ENCODE measurements around the gene CHKA. TPM values are rescaled to one million over a fixed set of nuclear protein-coding genes. Genes with fewer than 3 reads are reported as not detected.

Gene CHKA
- total and polyA plus RNA-seq, 2 of the 4 experiments (the other 2 are of a cell fraction) = 4.5 to 8.4 TPM

- H3K18ac ChIP-seq (ENCODE audit: low read depth, low read length) = peak overlapping the region; percentile 70; the same call in 1 of the 2 replicates
- H3K36me3 ChIP-seq (ENCODE audit: control insufficient read depth, insufficient read depth, low read length) = no peaks in the 10 kb centered on the region
- peak overlapping the region; percentile 92 for H2BK5ac ChIP-seq (ENCODE audit: low read depth, low read length, poor library complexity, severe bottlenecking)
- no peak overlapping the region for H3K23ac ChIP-seq (ENCODE audit: low read depth, low read length)
- BruUV-seq (replicated peaks) = no TSS peak
- H3K14ac ChIP-seq (replicated peaks; ENCODE audit: low read depth, low read length) = peak overlapping the region; percentile 78
- H3K4me2 ChIP-seq (ENCODE audit: low read depth, low read length) = no peak overlapping the region
- peaks cover 31% of the 10 kb centered on the region for H3K9me1 ChIP-seq (ENCODE audit: insufficient read depth, low read length)
- H3K27ac ChIP-seq (ENCODE audit: insufficient read depth, low read length) = peak overlapping the region; percentile 78; the same call in 1 of the 2 replicates
- no peak overlapping the region for H2AFZ ChIP-seq (replicated peaks; ENCODE audit: low read length, poor library complexity)
- no peaks in the 10 kb centered on the region for H4K20me1 ChIP-seq (ENCODE audit: insufficient read depth, low read length)
- H4K8ac ChIP-seq (ENCODE audit: low read depth in 2 of 2, low read length in 2 of 2) = peak overlapping the region; percentile 37 to 88; a peak in 3 of 4 replicates
- CTCF ChIA-PET = no interaction called here
- intact Hi-C loops (cut with micrococcal nuclease) = loop anchor here (5.0 kb wide), 2 partner anchors 102 to 192 kb away; no protein-coding TSS in a partner anchor
- H3K4me3 ChIP-seq (ENCODE audit: insufficient read depth, low read depth, low read length) = no peak overlapping the region
- dilution Hi-C loops (cut with HindIII; ENCODE audit: low sequenced_read_pairs, unreplicated experiment) = no loop called here
- TF ChIP-seq BHLHE40 (IDR thresholded peaks at IDR 0.05; ENCODE audit: low read depth, low read length) (no peak), CTCF (conservative IDR thresholded peaks at IDR 0.05; ENCODE audit: low read depth, low read length) (no peak), RCOR1 (IDR thresholded peaks at IDR 0.05; ENCODE audit: insufficient replicate concordance, low read length) (no peak)
- no peaks in the 10 kb centered on the region for H3K27me3 ChIP-seq (ENCODE audit: control insufficient read depth, insufficient read depth, low read length)
- no peaks in the 10 kb centered on the region for H3K9me3 ChIP-seq (ENCODE audit: control insufficient read depth, insufficient read depth, low read length)
- peak overlapping the region; percentile 100 for H2AK9ac ChIP-seq (replicated peaks; ENCODE audit: low read depth, low read length, poor library complexity)
- peak overlapping the region; percentile 96 for H3K4ac ChIP-seq (ENCODE audit: low read depth, low read length)
- H3K9ac ChIP-seq (ENCODE audit: low read depth, low read length) = no peak overlapping the region
- H3K56ac ChIP-seq (ENCODE audit: extremely low read depth, insufficient read depth, low read length) = no peak overlapping the region
- H2AK5ac ChIP-seq (ENCODE audit: low read depth, low read length) = peak overlapping the region; percentile 95; the same call in 1 of the 2 replicates
- peaks cover 23 to 45% of the 10 kb centered on the region in 2 experiments; a peak in 3 of 4 replicates for H3K79me1 ChIP-seq (ENCODE audit: low read depth in 1 of 2, low read length in 2 of 2)
- ATAC-seq (ENCODE audit: low read depth) (no peak), DNase-seq (no peak)
- peaks cover 42% of the 10 kb centered on the region for H3K4me1 ChIP-seq (ENCODE audit: control insufficient read depth, insufficient read depth, low read length)
- WGBS, 2 experiments (ENCODE audit: extremely low coverage in 2 of 2, insufficient read length in 1 of 2) = 92% methylated on average over 14 of the region's 19 CpGs; no CpG with 5 or more reads in 1 of the 2 experiments
- in situ Hi-C loops (cut with MboI; ENCODE audit: low sequenced_read_pairs) = no loop called here
- peak overlapping the region; percentile 77 for H4K5ac ChIP-seq (ENCODE audit: low read depth, low read length)
- POLR2A ChIA-PET (ENCODE audit: unreplicated experiment) = interaction anchor here (1.1 kb wide), 1 partner anchor 10 kb away, joined by 3 read pairs; no protein-coding TSS in a partner anchor
- H2BK15ac ChIP-seq (ENCODE audit: low read depth, low read length) = peak overlapping the region; percentile 91; the same call in 2 of the 3 replicates
- peak overlapping the region; percentile 93 for H2BK120ac ChIP-seq (ENCODE audit: low read depth, low read length)
- H2BK20ac ChIP-seq (ENCODE audit: low read depth, low read length) = peak overlapping the region; percentile 93
- peak overlapping the region; percentile 93 for H4K91ac ChIP-seq (ENCODE audit: insufficient read depth, low read depth, low read length)
These were observed 106.2 kb downstream of the CHKA start for GRCh38 chr11:68014947-68015447.

Measured in IMR-90 (cell line).